ENCODE data around the gene PIK3C2B.

- TF ChIP-seq CTCF (IDR thresholded peaks at IDR 0.05; ENCODE audit: poor library complexity, severe bottlenecking) (no peak), TAF1 (IDR thresholded peaks at IDR 0.05; ENCODE audit: low read depth) (no peak), REST (IDR thresholded peaks at IDR 0.05; ENCODE audit: borderline replicate concordance) (no peak), EZH2 (IDR thresholded peaks at IDR 0.05; ENCODE audit: borderline replicate concordance, insufficient read depth, low read length, poor library complexity, severe bottlenecking) (no peak)
These were observed 7.4 kb downstream of the PIK3C2B start for GRCh38 chr1:204487256-204487615.

Data from neural cell (in vitro differentiated cells).